Activated CD4-positive, alpha-beta memory T cell treated with anti-CD3 and anti-CD28 coated beads, Interleukin-2, amount 10 ng/mL, durations not matched to agents 7 days and 5 days (primary cell): Measurements from ENCODE around the gene PRKG2. TPM values are rescaled to one million over a fixed set of nuclear protein-coding genes. Genes with fewer than 3 reads are reported as not detected.

Source experiments
- CTCF ChIA-PET: fragments of 350-600 bp; sonication (Branson Sonifier 250); formaldehyde crosslinking; loops from one replicate; lab custom pipeline; 2021; ENCODE audit warnings: antibody characterized with exemption, inconsistent platforms; lab: Charles Lee
- POLR2A ChIA-PET: fragments of 350-600 bp; sonication (Branson Sonifier 250); formaldehyde crosslinking; loops from one replicate; lab custom pipeline; 2021; ENCODE audit warnings: antibody characterized with exemption; lab: Charles Lee
- DNase-seq: peaks from one replicate; pipeline ENCODE4 v3.0.0-alpha.2; 2020
- H3K27ac Mint-ChIP-seq: one replicate; pipeline ENCODE4 v1.8.0; 2021; ENCODE audit warnings: mild to moderate bottlenecking, mixed read lengths
- H3K27me3 Mint-ChIP-seq: one replicate; pipeline ENCODE4 v1.8.0; 2021; ENCODE audit warnings: mixed read lengths
- H3K36me3 Mint-ChIP-seq: one replicate; pipeline ENCODE4 v1.8.0; 2021; ENCODE audit warnings: low read depth, mixed read lengths
- H3K4me1 Mint-ChIP-seq: one replicate; pipeline ENCODE4 v1.8.0; 2021; ENCODE audit warnings: mixed read lengths
- H3K4me3 Mint-ChIP-seq: one replicate; pipeline ENCODE4 v1.8.0; 2021; ENCODE audit warnings: mild to moderate bottlenecking, mixed read lengths
- H3K9me3 Mint-ChIP-seq: one replicate; pipeline ENCODE4 v1.8.0; 2021; ENCODE audit warnings: mixed read lengths
- total RNA-seq, 2 experiments: library from RNA; stranded (reverse); gene quantifications; one replicate each; pipeline ENCODE4 v1.2.3, GENCODE V29; 2021

Gene PRKG2
- total RNA-seq, 2 experiments from 2014 or later, result 0.60 to 0.63 TPM

- ChIA-PET CTCF (interaction anchor here (1.1 kb wide), 1 partner anchor 11 kb away, joined by 3 read pairs; no protein-coding TSS in a partner anchor), POLR2A (no interaction called here)
- Mint-ChIP-seq H3K27me3 (peaks cover 10% of the 10 kb centered on the region), H3K27ac (no peak overlapping the region), H3K9me3 (peaks cover 2% of the 10 kb centered on the region), H3K4me1 (no peaks in the 10 kb centered on the region), H3K36me3 (no peaks in the 10 kb centered on the region), H3K4me3 (no peak overlapping the region)
- DNase-seq, result no peak
These were observed 9.7 kb downstream of the PRKG2 start for GRCh38 chr4:81205302-81205701.

DNA sequence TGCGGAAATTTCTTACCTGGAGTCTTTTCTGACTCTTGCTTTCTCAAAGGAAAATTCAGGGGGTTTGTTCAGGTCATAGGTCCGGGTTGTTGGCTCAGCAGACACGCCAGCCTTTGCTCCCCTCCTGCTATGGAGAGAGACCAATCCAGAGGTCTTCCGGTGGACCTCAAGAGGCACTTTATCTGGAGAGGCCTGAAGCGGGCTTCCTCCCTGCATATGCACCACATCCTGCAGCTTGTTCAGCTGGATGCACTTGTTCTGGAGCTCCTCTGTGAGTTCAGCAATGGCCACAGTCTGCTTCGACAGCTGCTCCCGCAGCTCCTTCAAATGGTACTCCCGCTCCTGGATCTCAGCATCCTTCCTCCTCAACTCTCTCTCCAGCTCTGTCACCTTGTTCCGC lies 10.5 kb downstream of the PRKG2 start:
- H3K27me3 Mint-ChIP-seq, result peaks cover 7% of the 10 kb centered on the region
- no peak overlapping the region for H3K4me3 Mint-ChIP-seq

DNA sequence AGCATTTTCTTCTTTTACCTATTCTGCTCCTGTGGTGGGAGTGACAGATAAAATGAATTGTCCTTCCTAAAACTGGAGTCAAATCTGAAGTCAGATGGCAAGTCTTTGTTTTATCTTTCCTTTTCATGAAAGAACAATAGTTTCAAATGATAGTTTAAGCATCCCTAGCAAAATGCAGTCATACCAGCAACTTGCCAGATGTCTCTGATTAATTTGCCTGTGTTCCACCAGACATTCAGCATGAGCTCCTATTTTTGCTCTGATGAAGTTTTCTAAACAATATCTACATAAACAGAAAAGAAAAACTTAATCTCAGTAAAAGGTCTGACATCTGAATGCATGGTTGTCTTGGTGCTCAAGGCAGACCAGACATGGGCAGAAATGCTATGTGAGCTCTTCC lies 15.2 kb downstream of the PRKG2 start:
- Mint-ChIP-seq H3K4me3 (no peak overlapping the region), H3K9me3 (no peaks in the 10 kb centered on the region), H3K4me1 (no peaks in the 10 kb centered on the region), H3K36me3 (no peaks in the 10 kb centered on the region), H3K27ac (no peak overlapping the region), H3K27me3 (no peaks in the 10 kb centered on the region)
- POLR2A ChIA-PET, result no interaction called here
- no peak for DNase-seq
- CTCF ChIA-PET, result no interaction called here

More for the DNA sequence above, 10.5 kb downstream of the PRKG2 start:
- Mint-ChIP-seq H3K4me1 (no peaks in the 10 kb centered on the region), H3K9me3 (peaks cover 2% of the 10 kb centered on the region), H3K36me3 (no peaks in the 10 kb centered on the region), H3K27ac (no peak overlapping the region)
- ChIA-PET CTCF (no interaction called here), POLR2A (no interaction called here)
- DNase-seq, result no peak

GRCh38 chr4:81198609-81199008 lies 16.4 kb downstream of the PRKG2 start:
- Mint-ChIP-seq H3K27me3 (no peaks in the 10 kb centered on the region), H3K9me3 (no peaks in the 10 kb centered on the region), H3K27ac (no peak overlapping the region), H3K4me3 (no peak overlapping the region), H3K4me1 (no peaks in the 10 kb centered on the region), H3K36me3 (no peaks in the 10 kb centered on the region)
- ChIA-PET CTCF (no interaction called here), POLR2A (no interaction called here)
- no peak for DNase-seq

- DNase-seq, result no peak
- H3K27me3 Mint-ChIP-seq, result no peaks in the 10 kb centered on the region
- no peak overlapping the region for H3K4me3 Mint-ChIP-seq
- H3K9me3 Mint-ChIP-seq, result no peaks in the 10 kb centered on the region
- ChIA-PET POLR2A (no interaction called here), CTCF (no interaction called here)
- H3K4me1 Mint-ChIP-seq, result no peaks in the 10 kb centered on the region
- no peak overlapping the region for H3K27ac Mint-ChIP-seq
- no peaks in the 10 kb centered on the region for H3K36me3 Mint-ChIP-seq
These were observed 17.0 kb downstream of the PRKG2 start for GRCh38 chr4:81197864-81198524.

DNA sequence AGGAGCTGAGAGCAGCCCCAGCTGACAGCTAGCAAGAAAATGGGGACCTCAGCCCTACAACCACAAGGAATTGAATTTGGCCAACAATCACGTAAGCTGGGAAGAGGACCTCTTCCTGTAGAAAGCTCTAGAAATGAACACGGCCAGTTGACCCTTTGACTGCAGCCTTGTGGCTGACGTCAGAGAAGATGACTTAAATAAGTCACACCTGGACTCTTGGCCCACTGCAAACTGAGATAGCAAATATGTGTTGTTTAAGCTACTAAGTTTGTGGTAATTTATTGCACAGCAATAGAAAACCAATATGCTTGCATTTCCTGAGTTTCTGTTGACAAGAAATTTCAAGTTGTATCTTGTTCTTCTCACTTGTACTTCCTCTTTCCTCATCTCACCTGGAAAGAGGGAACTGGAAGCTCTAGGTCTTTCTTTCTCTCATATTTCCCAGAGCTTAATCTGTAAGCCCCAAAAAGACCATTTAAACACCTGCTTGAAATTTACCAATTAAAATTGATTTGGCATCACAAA lies 18.8 kb downstream of the PRKG2 start:
- H3K27me3 Mint-ChIP-seq, result no peaks in the 10 kb centered on the region
- H3K4me1 Mint-ChIP-seq, result no peaks in the 10 kb centered on the region
- no peak overlapping the region for H3K4me3 Mint-ChIP-seq
- CTCF ChIA-PET, result no interaction called here
- no peak overlapping the region for H3K27ac Mint-ChIP-seq
- no peak for DNase-seq
- H3K36me3 Mint-ChIP-seq, result no peaks in the 10 kb centered on the region
- POLR2A ChIA-PET, result no interaction called here
- no peaks in the 10 kb centered on the region for H3K9me3 Mint-ChIP-seq

GRCh38 chr4:81195475-81195874 lies 19.5 kb downstream of the PRKG2 start:
- ChIA-PET POLR2A (no interaction called here), CTCF (no interaction called here)
- H3K27ac Mint-ChIP-seq, result no peak overlapping the region
- no peaks in the 10 kb centered on the region for H3K27me3 Mint-ChIP-seq
- H3K4me3 Mint-ChIP-seq, result no peak overlapping the region
- H3K36me3 Mint-ChIP-seq, result no peaks in the 10 kb centered on the region
- H3K9me3 Mint-ChIP-seq, result no peaks in the 10 kb centered on the region
- no peaks in the 10 kb centered on the region for H3K4me1 Mint-ChIP-seq
- DNase-seq, result no peak

DNA sequence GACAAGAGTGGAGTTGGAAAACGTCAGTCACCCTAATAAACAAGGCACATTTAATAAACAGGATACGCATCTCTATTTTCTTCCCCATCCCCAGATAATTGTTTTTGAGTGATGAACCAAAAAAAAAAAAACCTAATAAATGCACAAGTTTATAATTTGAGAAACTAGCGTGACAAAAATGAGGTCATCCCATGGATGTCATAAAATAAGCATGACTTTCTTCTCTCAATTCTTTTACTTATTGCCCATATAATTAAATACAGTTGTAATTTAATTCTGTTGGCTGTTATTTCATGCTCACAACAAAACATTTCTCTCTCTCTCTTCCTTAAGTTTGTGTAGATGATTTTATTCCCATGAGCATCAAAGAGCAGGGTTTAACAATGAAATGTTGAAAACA lies 20.7 kb downstream of the PRKG2 start:
- DNase-seq, result no peak

GRCh38 chr4:81180916-81181315 lies 34.1 kb downstream of the PRKG2 start:
- Mint-ChIP-seq H3K36me3 (no peaks in the 10 kb centered on the region), H3K4me1 (no peaks in the 10 kb centered on the region), H3K4me3 (no peak overlapping the region), H3K27ac (no peak overlapping the region), H3K9me3 (no peaks in the 10 kb centered on the region), H3K27me3 (no peaks in the 10 kb centered on the region)
- DNase-seq, result no peak
- ChIA-PET CTCF (interaction anchor here (0.5 kb wide), 1 partner anchor 1498 kb away, joined by 3 read pairs; no protein-coding TSS in a partner anchor), POLR2A (no interaction called here)

More for the DNA sequence above, 20.7 kb downstream of the PRKG2 start:
- ChIA-PET CTCF (interaction anchor here (0.9 kb wide), 1 partner anchor 11 kb away, joined by 3 read pairs; no protein-coding TSS in a partner anchor), POLR2A (no interaction called here)
- Mint-ChIP-seq H3K4me1 (no peaks in the 10 kb centered on the region), H3K36me3 (no peaks in the 10 kb centered on the region), H3K27ac (no peak overlapping the region), H3K27me3 (no peaks in the 10 kb centered on the region), H3K4me3 (no peak overlapping the region), H3K9me3 (no peaks in the 10 kb centered on the region)

GRCh38 chr4:81179326-81179725 lies 35.7 kb downstream of the PRKG2 start:
- DNase-seq, result no peak
- POLR2A ChIA-PET, result no interaction called here
- Mint-ChIP-seq H3K27me3 (no peaks in the 10 kb centered on the region), H3K36me3 (no peaks in the 10 kb centered on the region), H3K4me1 (no peaks in the 10 kb centered on the region), H3K4me3 (no peak overlapping the region), H3K9me3 (no peaks in the 10 kb centered on the region), H3K27ac (no peak overlapping the region)
- CTCF ChIA-PET, result no interaction called here

DNA sequence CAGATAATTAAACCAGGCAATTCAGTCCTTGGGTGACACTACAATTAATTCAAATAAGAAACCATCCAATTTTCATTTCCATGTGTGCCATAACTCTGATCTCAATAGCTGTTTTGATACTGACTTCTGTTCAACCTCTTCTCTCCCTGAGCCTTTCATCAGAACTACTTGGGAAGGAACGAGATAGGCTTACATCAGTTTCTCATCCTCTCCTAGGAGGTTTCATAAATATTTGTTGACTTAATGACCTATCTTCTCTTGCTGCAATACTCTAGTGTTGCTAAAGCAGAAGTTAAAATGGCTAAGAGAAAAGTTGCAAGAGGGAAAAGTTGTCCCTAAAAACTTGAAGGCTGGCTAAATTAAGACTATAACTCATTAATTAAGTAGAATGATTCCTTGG lies 41.8 kb downstream of the PRKG2 start:
- CTCF ChIA-PET, result no interaction called here
- Mint-ChIP-seq H3K9me3 (no peaks in the 10 kb centered on the region), H3K4me1 (no peaks in the 10 kb centered on the region), H3K36me3 (no peaks in the 10 kb centered on the region), H3K27me3 (no peaks in the 10 kb centered on the region), H3K4me3 (no peak overlapping the region), H3K27ac (no peak overlapping the region)
- DNase-seq, result no peak
- POLR2A ChIA-PET, result no interaction called here

DNA sequence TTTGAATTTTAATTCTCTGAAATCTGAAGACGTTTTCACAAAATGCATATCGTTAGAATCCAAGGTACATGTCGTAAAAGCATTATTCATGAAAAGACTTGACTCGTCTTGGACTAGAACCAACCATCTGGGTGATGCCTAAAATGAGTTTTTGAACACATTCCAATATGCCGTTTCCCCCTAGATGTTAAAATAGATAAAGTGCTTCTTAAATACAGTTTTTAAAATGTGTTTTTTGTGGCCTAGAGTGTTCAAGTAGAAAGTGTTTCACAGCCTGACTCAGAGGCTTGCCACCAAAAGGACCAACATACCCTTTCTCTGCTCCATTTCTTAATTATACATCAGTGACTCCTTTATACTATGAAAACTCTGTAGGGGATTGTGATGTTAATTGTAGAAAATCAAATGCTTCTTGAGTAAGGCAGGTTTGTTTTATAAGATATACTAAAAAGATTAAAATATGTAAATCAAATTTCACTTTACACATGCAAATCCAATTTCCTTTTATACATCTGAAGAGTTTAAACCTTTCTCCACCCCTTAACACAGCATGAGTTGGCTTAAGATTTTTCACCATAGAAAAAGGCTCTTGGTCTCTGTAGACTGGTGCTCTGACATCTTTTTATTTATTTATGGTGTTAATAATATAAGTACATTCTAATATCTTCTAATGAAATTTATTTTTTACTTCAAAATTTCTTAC lies 48.4 kb downstream of the PRKG2 start:
- no peak for DNase-seq
- no peaks in the 10 kb centered on the region for H3K4me1 Mint-ChIP-seq
- ChIA-PET CTCF (interaction anchor here (1.7 kb wide), 1 partner anchor 185 kb away, joined by 4 read pairs; no protein-coding TSS in a partner anchor), POLR2A (no interaction called here)
- H3K27ac Mint-ChIP-seq, result no peak overlapping the region
- no peaks in the 10 kb centered on the region for H3K36me3 Mint-ChIP-seq
- H3K4me3 Mint-ChIP-seq, result no peak overlapping the region
- no peaks in the 10 kb centered on the region for H3K9me3 Mint-ChIP-seq
- H3K27me3 Mint-ChIP-seq, result peaks cover 2% of the 10 kb centered on the region

GRCh38 chr4:81165861-81166430 lies 49.1 kb downstream of the PRKG2 start:
- H3K36me3 Mint-ChIP-seq, result no peaks in the 10 kb centered on the region
- peaks cover 2% of the 10 kb centered on the region for H3K27me3 Mint-ChIP-seq
- no peak overlapping the region for H3K27ac Mint-ChIP-seq
- DNase-seq, result no peak
- CTCF ChIA-PET, result no interaction called here
- POLR2A ChIA-PET, result interaction anchor here (0.6 kb wide), 1 partner anchor 20 kb away, joined by 3 read pairs; no protein-coding TSS in a partner anchor
- no peak overlapping the region for H3K4me3 Mint-ChIP-seq
- no peaks in the 10 kb centered on the region for H3K4me1 Mint-ChIP-seq
- no peaks in the 10 kb centered on the region for H3K9me3 Mint-ChIP-seq
